ENCODE measurements around the gene TACC3.

- TF ChIP-seq CTCF (IDR thresholded peaks at IDR 0.05) (no peak), POLR2A (IDR thresholded peaks at IDR 0.05) (no peak)
These were observed 38.5 kb upstream of the TACC3 start for GRCh38 chr4:1682860-1683259.

Measured in Peyer's patch (tissue), 4 donors.